ENCODE results near the gene SCP2.

SCP2 gene

GRCh38 chr1:53061859-53062707 lies 135.0 kb downstream of the SCP2 start, which contains the start of gene PODN:
PODN (plus strand) TSS chr1:53062213; CDS start chr1:53069856, 7,643 bp downstream.
- intact Hi-C loops (cut with DNase I): no loop called here

DNA sequence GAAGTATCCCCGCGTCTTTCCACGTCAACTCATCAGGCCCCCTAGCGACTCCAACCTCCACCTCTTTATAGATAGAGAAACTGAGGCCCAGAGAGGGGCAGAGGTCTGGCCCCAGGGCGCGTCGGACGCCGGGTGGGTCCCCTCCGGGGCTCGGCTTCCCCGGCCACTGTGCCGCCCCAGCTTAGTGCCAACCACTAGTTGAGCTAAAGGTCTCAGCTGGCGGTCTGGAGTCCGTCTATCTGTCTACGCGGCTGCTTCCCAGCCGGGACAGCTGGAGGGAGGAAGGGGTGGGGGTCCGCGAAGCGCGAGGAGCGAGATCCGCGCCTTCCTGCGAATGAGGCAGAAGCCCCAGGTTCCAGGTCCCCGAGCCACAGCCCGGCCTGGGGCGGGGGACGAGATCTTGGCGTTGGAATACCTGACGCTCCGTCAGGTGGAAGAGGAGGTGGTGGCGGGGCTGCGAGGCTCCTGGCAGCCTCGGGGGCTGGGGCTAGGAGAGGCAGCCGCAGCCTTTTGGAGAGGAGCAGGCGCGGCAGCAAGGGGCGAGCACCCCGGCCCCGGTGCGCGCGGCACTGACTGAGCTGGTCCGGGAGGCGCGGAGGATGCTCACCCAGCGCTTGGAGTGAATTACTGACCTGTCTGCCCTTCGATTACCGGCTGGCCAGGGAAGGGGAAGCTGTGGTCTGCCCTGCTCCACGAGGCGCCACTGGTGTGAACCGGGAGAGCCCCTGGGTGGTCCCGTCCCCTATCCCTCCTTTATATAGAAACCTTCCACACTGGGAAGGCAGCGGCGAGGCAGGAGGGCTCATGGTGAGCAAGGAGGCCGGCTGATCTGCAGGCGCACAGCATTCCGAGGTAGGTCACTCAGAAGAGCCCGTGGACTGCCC lies 135.9 kb downstream of the SCP2 start:
- intact Hi-C loops (cut with DNase I): no loop called here
- DNase-seq: peak in 6 of 42 donors; percentile 24 to 42 (median 28)

More at GRCh38 chr1:53061859-53062707, 135.0 kb downstream of the SCP2 start, which contains the start of gene PODN:
- DNase-seq: peak in 9 of 42 donors; percentile 14 to 48 (median 30)

DNA sequence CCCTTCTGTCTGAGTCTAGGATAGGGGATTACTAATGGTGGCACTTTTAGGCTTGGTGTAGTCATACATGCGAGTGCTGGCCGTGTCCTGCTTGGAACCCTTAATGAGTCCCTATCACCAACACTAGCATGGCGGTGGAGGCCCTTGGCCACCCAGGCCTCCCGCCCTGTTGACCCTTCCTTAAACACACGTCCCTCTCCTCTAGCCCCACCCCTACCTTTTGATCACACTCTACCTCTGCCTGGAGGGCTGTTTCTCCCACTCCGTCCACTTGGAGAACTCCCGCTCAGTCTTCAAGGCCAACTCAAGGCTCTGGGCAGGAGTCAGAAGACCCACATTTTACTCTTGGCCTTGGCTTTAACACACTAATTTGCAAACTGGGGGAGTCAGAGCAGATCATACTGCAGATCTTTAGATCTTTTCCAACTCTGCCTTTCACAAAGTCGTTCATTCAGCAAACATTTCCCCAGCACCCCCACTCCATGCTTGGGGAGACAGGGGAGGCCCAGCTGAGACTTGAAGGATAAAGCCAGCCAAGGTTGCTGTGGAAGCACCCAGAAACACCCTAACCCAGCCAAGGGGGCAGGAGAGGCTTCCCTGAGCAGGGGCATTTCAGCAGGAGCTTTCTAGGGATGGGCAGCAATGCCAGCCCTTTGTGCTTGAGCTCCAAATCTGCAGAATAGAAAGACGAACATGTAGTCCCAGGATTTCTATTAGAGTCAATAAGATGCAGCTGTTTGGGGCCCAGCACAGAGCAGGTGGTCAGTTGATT lies 136.9 kb downstream of the SCP2 start:
- intact Hi-C loops (cut with DNase I): no loop called here
- DNase-seq: peak in 3 of 42 donors; percentile 13 to 21 (median 18)

- intact Hi-C loops (cut with DNase I): no loop called here
- peak in 6 of 42 donors; percentile 5 to 28 (median 12) for DNase-seq
These were observed 138.3 kb downstream of the SCP2 start for GRCh38 chr1:53065391-53065790.

DNA sequence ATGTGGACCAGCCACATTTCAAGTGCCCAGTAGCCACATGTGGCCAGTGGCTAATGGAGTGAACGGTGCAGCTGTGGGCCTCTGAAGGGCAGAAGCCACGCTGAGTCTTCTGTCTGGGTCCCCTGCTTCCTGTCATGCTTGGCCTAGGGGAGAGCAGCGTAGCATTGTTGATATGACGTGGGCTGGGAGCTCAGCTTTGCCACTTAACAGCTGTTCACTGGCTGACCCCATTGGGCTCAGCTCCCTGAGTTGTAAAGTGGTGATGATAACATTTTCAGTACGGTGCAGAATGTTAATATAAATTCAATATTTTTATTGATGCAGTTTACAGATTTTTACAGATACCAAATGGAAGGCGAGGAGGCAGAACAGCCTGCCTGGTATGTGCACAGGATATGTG lies 139.4 kb downstream of the SCP2 start:
- intact Hi-C loops (cut with DNase I): no loop called here
- DNase-seq: peak in 9 of 42 donors; percentile 5 to 22 (median 8)

GRCh38 chr1:53066891-53067738 lies 140.0 kb downstream of the SCP2 start:
- peak in 12 of 42 donors; percentile 4 to 41 (median 13) for DNase-seq
- intact Hi-C loops (cut with DNase I): no loop called here

DNA sequence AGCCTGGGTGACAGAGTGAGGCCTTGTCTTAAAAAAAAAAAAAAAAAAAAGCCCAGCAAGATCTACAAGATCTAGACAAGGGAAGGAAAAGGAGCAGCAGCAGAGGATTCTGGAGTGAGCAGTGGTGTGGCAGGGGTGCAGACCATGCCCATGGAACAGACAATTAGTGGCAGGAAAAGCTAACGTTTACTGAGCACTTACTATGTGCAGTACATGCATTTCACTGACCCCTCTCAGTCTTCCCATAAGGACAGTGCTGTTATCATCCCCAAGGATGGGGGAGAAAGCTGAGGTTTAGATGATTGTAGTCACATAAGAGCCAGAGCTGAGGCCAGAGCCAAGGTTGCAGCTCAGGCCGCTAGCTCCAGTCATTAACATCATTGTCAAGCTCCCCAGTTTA lies 140.8 kb downstream of the SCP2 start:
- DNase-seq: peak in 2 of 42 donors; percentile 0 to 2
- intact Hi-C loops (cut with DNase I): no loop called here

DNA sequence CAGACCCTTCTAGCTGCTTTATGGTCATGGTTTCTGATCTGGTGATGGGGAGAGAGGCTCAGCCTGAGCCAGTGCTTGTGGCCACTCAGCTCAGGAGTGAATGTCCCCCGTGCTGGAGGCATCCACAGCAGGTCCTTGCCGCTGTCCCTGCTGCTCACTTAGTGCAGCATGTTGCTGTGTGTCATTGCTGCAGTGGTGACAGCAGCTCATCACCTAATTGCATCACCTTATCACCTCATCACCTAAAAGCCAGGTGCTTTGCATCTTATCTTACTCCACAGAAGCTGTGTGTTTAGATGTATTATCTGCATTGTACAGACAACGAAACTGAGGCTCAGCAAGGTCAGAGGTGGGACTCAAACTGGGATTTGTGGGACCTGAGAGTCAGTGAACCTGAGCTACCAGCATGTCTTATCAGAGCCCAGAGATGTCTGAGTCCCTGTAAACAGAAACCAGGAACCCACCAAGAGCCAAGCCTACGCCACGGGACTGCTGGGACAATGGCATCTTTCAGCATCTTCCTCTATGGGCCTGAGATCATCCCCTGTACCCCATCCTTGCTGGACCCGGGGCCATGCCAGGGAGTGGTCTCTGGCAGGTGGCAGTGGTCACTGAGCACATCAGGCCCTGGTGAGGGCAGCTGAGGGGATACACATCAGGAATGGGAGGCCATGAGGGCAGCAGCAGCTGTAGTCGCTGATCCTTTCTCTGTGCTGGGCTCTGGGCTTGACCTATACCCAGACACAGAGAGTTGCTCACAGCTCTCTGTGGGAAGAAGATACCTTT lies 141.4 kb downstream of the SCP2 start:
- intact Hi-C loops (cut with DNase I): no loop called here
- peak in 11 of 42 donors; percentile 1 to 27 (median 6) for DNase-seq

DNA sequence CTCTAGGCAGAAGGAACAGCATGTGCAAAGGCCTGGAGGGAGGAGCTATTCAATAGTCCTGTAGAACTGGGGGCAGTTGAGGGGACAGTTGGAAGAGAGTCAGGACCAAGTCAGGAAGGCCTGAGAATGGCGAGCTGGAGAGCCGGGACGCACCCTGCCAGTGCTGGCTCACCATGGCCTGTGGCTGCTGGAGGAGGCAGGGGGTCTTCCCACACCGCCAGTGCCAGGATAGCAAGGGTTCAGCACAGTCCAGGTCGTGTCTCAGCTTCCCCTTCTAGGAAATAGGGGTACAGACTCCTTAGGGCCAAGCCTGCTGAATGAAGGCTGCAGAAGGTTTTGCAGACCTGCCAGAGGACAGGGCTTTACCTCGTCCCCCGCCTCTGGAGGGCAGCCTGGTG lies 142.2 kb downstream of the SCP2 start:
- DNase-seq: peak in 6 of 42 donors; percentile 1 to 14 (median 3)
- intact Hi-C loops (cut with DNase I): no loop called here

DNA sequence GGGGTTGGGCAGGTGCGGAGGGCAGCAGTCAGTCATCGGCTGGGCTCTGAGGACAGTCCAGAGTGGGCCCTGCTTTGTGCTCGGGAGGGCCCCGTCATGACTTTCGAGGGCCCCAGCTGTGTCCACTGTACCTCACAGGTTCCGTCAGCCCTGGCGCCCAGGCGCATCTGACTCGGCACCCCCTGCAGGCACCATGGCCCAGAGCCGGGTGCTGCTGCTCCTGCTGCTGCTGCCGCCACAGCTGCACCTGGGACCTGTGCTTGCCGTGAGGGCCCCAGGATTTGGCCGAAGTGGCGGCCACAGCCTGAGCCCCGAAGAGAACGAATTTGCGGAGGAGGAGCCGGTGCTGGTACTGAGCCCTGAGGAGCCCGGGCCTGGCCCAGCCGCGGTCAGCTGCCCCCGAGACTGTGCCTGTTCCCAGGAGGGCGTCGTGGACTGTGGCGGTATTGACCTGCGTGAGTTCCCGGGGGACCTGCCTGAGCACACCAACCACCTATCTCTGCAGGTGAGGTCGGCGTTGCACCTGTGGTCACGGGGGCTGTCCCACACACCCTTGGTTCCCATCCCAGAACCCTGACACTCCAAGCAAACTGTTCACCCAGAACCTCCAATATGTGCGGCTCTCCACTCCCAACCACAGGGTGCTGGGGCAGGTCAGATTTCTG lies 142.7 kb downstream of the SCP2 start:
- peak in 17 of 42 donors; percentile 0 to 34 (median 9) for DNase-seq
- intact Hi-C loops (cut with DNase I): no loop called here

- intact Hi-C loops (cut with DNase I): no loop called here
- DNase-seq: peak in 16 of 42 donors; percentile 1 to 36 (median 10)
These were observed 143.5 kb downstream of the SCP2 start for GRCh38 chr1:53070621-53071020.

DNA sequence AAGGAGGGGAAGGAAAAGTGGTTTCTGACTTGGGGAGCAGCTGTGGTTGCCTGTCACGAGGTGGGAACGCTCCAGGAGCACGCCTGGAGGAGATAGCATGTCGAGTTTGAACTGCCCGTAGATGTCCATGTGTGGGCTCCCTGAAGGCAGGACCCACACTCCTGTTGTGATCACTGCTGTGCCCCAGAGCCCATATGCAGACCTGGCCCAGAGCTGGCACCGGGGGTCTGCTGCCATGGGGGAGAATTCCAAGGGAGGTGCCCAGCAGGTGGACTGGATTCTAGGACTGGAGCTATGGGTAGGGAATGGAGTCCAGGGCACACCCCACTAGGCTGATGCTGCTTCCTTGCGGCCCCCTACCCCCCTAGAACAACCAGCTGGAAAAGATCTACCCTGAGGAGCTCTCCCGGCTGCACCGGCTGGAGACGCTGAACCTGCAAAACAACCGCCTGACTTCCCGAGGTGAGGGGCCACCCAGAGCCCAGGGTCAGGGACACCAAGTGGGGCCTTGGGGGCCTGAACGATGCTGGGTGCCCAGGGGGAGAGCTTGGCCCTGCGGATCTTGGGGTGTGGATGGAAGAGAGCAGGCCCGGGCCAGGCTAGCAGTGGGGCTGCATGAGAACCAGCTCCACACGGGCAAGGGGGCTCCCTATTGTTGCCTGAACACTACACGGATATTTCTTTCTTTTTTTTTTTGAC lies 144.2 kb downstream of the SCP2 start:
- intact Hi-C loops (cut with DNase I): no loop called here
- DNase-seq: peak in 20 of 42 donors; percentile 1 to 38 (median 10)

- no peak for DNase-seq
- intact Hi-C loops (cut with DNase I): no loop called here
These were observed 144.8 kb downstream of the SCP2 start for GRCh38 chr1:53071915-53072314.

GRCh38 chr1:53073287-53073686 lies 146.2 kb downstream of the SCP2 start:
- intact Hi-C loops (cut with DNase I): no loop called here
- DNase-seq: peak in 11 of 42 donors; percentile 2 to 38 (median 10)

DNA sequence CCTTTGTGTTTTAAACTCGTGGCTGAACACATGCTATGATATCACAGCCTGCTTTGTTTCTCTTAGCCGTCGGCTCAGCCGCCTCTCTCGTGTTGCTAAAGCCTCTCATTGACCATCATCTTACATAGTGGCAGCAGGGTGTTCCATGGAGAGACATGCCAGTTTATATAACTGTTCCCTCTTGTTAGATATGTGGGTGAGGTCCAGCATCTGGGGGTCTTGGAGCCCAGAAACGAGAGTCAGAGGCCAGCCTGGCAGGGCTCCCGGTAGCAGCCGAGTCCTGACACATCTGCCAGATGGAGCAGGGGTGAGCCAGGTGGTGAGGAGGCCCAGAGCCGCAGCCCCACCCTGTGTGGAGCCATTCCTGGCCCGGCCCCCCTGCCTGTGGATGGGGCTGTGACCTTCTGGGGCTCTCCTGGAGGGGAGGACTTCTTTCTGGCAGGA lies 146.8 kb downstream of the SCP2 start:
- intact Hi-C loops (cut with DNase I): no loop called here
- peak in 20 of 42 donors; percentile 4 to 52 (median 18) for DNase-seq

All from head of caudate nucleus (tissue), 42 donors.